HepG2 (cell line): ENCODE measurements around the gene PTPMT1. TPM values are rescaled to one million over a fixed set of nuclear protein-coding genes. Genes with fewer than 3 reads are reported as not detected.

Source experiments
- AHR ChIP-seq: IDR thresholded peaks from 2 replicates; pipeline ENCODE4 v1.6.1; 2018; ENCODE audit warnings: missing genetic modification reagents, missing compliant biosample characterization
- AKAP8 ChIP-seq: sonication (generic); formaldehyde crosslinking; IDR thresholded peaks from 2 replicates; pipeline ENCODE4 v1.5.1; 2020; ENCODE audit warnings: mild to moderate bottlenecking, missing genetic modification reagents
- ARID2 ChIP-seq: sonication (generic); formaldehyde crosslinking; IDR thresholded peaks from 2 replicates; pipeline ENCODE4 v1.8.1; 2022; ENCODE audit warnings: mild to moderate bottlenecking, missing genetic modification reagents, borderline replicate concordance
- ATF2 ChIP-seq: sonication (generic); formaldehyde crosslinking; IDR thresholded peaks from 2 replicates; pipeline ENCODE4 v1.4.0; 2020; ENCODE audit warnings: missing genetic modification reagents
- CREM ChIP-seq, 2 experiments: sonication (generic) in 1 of 2; formaldehyde crosslinking in 1 of 2; IDR thresholded peaks; 2 replicates each; pipeline versions ENCODE4 v1.4.0 to v1.6.1; 2016 to 2020; ENCODE audit warnings: antibody characterized with exemption in 1 of 2, mild to moderate bottlenecking in 1 of 2, missing genetic modification reagents in 1 of 2
- HDAC2 ChIP-seq: sonication (generic); formaldehyde crosslinking; IDR thresholded peaks from 2 replicates; pipeline ENCODE4 v1.4.0; 2020; ENCODE audit warnings: missing genetic modification reagents
- HES4 ChIP-seq: sonication (generic); formaldehyde crosslinking; IDR thresholded peaks from 2 replicates; pipeline ENCODE4 v1.9.0; 2021; ENCODE audit warnings: mild to moderate bottlenecking, missing genetic modification reagents, borderline replicate concordance
- HIVEP1 ChIP-seq: sonication (generic); formaldehyde crosslinking; IDR thresholded peaks from 2 replicates; pipeline ENCODE4 v1.4.0; 2020; ENCODE audit warnings: mild to moderate bottlenecking, missing genetic modification reagents
- HMGA1 ChIP-seq: sonication (generic); formaldehyde crosslinking; conservative IDR thresholded peaks from 2 replicates; pipeline ENCODE4 v1.4.0; 2020; ENCODE audit warnings: missing genetic modification reagents
- MBNL3 ChIP-seq: fragments of 250-450 bp; sonication (Bioruptor Pico); conservative IDR thresholded peaks from 2 replicates; pipeline ENCODE4 v1.8.0; 2022; ENCODE audit warnings: mild to moderate bottlenecking, inconsistent platforms
- MED1 ChIP-seq: sonication (generic); formaldehyde crosslinking; IDR thresholded peaks from 2 replicates; pipeline ENCODE4 v1.4.0; 2020; ENCODE audit warnings: missing genetic modification reagents
- NAIF1 ChIP-seq: sonication (generic); formaldehyde crosslinking; IDR thresholded peaks from 2 replicates; pipeline ENCODE4 v1.5.0; 2020; ENCODE audit warnings: mild to moderate bottlenecking, missing genetic modification reagents, borderline replicate concordance
- NFE2L2 ChIP-seq: fragments of 150-350 bp; IDR thresholded peaks from 2 replicates; pipeline ENCODE4 v1.6.1; 2014; ENCODE audit warnings: low read length
- WIZ ChIP-seq: sonication (generic); formaldehyde crosslinking; IDR thresholded peaks from 2 replicates; pipeline ENCODE4 v1.5.1; 2020; ENCODE audit warnings: mild to moderate bottlenecking, missing genetic modification reagents
- ZBTB43 ChIP-seq: sonication (generic); formaldehyde crosslinking; conservative IDR thresholded peaks from 2 replicates; pipeline ENCODE4 v1.4.0; 2020; ENCODE audit warnings: missing genetic modification reagents
- ZHX1 ChIP-seq: sonication (generic); formaldehyde crosslinking; IDR thresholded peaks from 2 replicates; pipeline ENCODE4 v1.8.1; 2022; ENCODE audit warnings: low read depth, mild to moderate bottlenecking, missing genetic modification reagents
- ZNF124 ChIP-seq: sonication (generic); formaldehyde crosslinking; IDR thresholded peaks from 2 replicates; pipeline ENCODE4 v1.4.0; 2020; ENCODE audit warnings: missing genetic modification reagents
- ZNF280B ChIP-seq: sonication (generic); formaldehyde crosslinking; IDR thresholded peaks from 2 replicates; pipeline ENCODE4 v1.5.0; 2020; ENCODE audit warnings: missing genetic modification reagents, mild to moderate bottlenecking, borderline replicate concordance
- ZNF451 ChIP-seq: sonication (generic); formaldehyde crosslinking; IDR thresholded peaks from 2 replicates; pipeline ENCODE4 v1.5.0; 2020; ENCODE audit warnings: mild to moderate bottlenecking, missing genetic modification reagents
- ZNF768 ChIP-seq: sonication (generic); formaldehyde crosslinking; IDR thresholded peaks from 2 replicates; pipeline ENCODE4 v1.4.0; 2020; ENCODE audit warnings: missing genetic modification reagents
- ZNF781 ChIP-seq: sonication (generic); formaldehyde crosslinking; IDR thresholded peaks from 2 replicates; pipeline ENCODE4 v1.5.1; 2020; ENCODE audit warnings: borderline replicate concordance, mild to moderate bottlenecking, missing genetic modification reagents; ENCODE audit errors: not compliant biosample characterization
- polyA plus RNA-seq, 8 experiments: library from polyadenylated mRNA; depleted of rRNA in 3 of 8; stranded (reverse) in 7 of 8; unstranded in 1 of 8; fragments of >200 nt; fragmentation: Illumina TruSeq in 4 of 8; extraction: Trizol in 4 of 8; gene quantifications; 2 replicates each; pipeline versions ENCODE4 v1.2.1 to v1.2.3, GENCODE V29; 2011 to 2016; ENCODE audit warnings: low read depth in 4 of 8, missing spikeins in 1 of 8, mixed read lengths in 1 of 8; ENCODE audit not compliant: insufficient read depth in 1 of 8
- total RNA-seq, 5 experiments: library from RNA; depleted of rRNA; stranded (reverse); fragments of >200 nt; fragmentation: Illumina TruSeq; extraction: Trizol; gene quantifications; 2 replicates each; pipeline ENCODE4 v1.2.3, GENCODE V29; 2016; ENCODE audit warnings: low read depth in 1 of 5

PTPMT1 gene
- total and polyA plus RNA-seq, 2 of the 13 experiments (the other 11 are each of a cell fraction or from before 2014, with no cell fraction given): 55.6 to 129 TPM

- TF ChIP-seq ZHX1 (CRISPR knock-in tag) (peak; percentile 44; the same call in 1 of the 2 replicates), HDAC2 (CRISPR knock-in tag) (peak; percentile 98), HIVEP1 (CRISPR knock-in tag) (peak; percentile 77), ZNF451 (CRISPR knock-in tag) (peak; percentile 93; the same call in 1 of the 2 replicates), AKAP8 (CRISPR knock-in tag) (no peak), NFE2L2 (no peak), NAIF1 (CRISPR knock-in tag) (peak; percentile 32; the same call in 1 of the 2 replicates), HES4 (CRISPR knock-in tag) (0 out of 2 replicates have a peak, but pooled peaks have one; percentile 23), ARID2 (CRISPR knock-in tag) (peak; percentile 93), MED1 (CRISPR knock-in tag) (peak; percentile 76), ZNF768 (peak; percentile 73), MBNL3 (no peak), ZBTB43 (CRISPR knock-in tag) (0 out of 2 replicates have a peak, but pooled peaks have one; percentile 39), HMGA1 (CRISPR knock-in tag) (no peak), ZNF280B (CRISPR knock-in tag) (peak; percentile 95), WIZ (no peak), CREM (IDR thresholded peaks at IDR 0.05) (peak; percentile 81), CREM (CRISPR knock-in tag; IDR thresholded peaks at IDR 0.05) (no peak; the same call in 1 of the 2 replicates), ATF2 (CRISPR knock-in tag) (peak; percentile 79), ZNF124 (CRISPR knock-in tag) (peak; percentile 95), ZNF781 (CRISPR knock-in tag) (peak; percentile 49), AHR (peak; percentile 85; the same call in 1 of the 2 replicates)
Observed at GRCh38 chr11:47578524-47579494, 13.4 kb downstream of the PTPMT1 start, which contains the start of the genes KBTBD4 and NDUFS3 (continued).
